DND-41 (cell line): Measurements from ENCODE around the gene HGF.

Source experiments
- ATAC-seq: fragments of 200-7000 bp; cut with Tn5 transposase; 3 replicates; pipeline ENCODE4 v1.9.1; 2021; ENCODE audit warnings: low read depth; ENCODE audit not compliant: insufficient read depth
- DNase-seq: peaks from one replicate; pipeline ENCODE4 v3.0.0-alpha.2; 2020
- H2AFZ ChIP-seq: 2 replicates; pipeline ENCODE4 v1.6.0; 2012; ENCODE audit warnings: low read depth, low read length
- H3K27ac ChIP-seq: 2 replicates; pipeline ENCODE4 v1.5.1; 2012; ENCODE audit warnings: low read length, inconsistent platforms
- H3K27me3 ChIP-seq: fragments of 200-600 bp; sonication (generic); 2 replicates; pipeline ENCODE4 v1.6.0; 2012; ENCODE audit warnings: low read length, mild to moderate bottlenecking, inconsistent platforms; ENCODE audit not compliant: insufficient read depth, poor library complexity
- H3K36me3 ChIP-seq: 2 replicates; pipeline ENCODE4 v1.5.1; 2012; ENCODE audit warnings: low read length, inconsistent platforms; ENCODE audit not compliant: insufficient read depth
- H3K4me1 ChIP-seq: 2 replicates; pipeline ENCODE4 v1.5.1; 2012; ENCODE audit warnings: mild to moderate bottlenecking, low read length; ENCODE audit not compliant: insufficient read depth
- H3K4me2 ChIP-seq: 2 replicates; pipeline ENCODE4 v1.6.0; 2012; ENCODE audit warnings: mild to moderate bottlenecking, moderate library complexity, low read length, inconsistent platforms; ENCODE audit not compliant: insufficient read depth
- H3K4me3 ChIP-seq, 2 experiments: fragments of 200-600 bp in 1 of 2; shearing (Covaris generic) in 1 of 2; 2 replicates each; pipeline ENCODE4 v1.5.1; 2012 to 2016; ENCODE audit warnings: inconsistent platforms in 2 of 2, low read length in 2 of 2, mild to moderate bottlenecking in 2 of 2, low read depth in 1 of 2, moderate library complexity in 1 of 2
- H3K79me2 ChIP-seq: 2 replicates; pipeline ENCODE4 v1.6.0; 2012; ENCODE audit warnings: low read length, inconsistent platforms; ENCODE audit not compliant: insufficient read depth
- H3K9ac ChIP-seq: 2 replicates; pipeline ENCODE4 v1.6.0; 2012; ENCODE audit warnings: low read depth, mild to moderate bottlenecking, inconsistent platforms, low read length, moderate library complexity
- H3K9me3 ChIP-seq: 2 replicates; pipeline ENCODE4 v1.5.1; 2012; ENCODE audit warnings: low read length, moderate library complexity, mild to moderate bottlenecking, inconsistent platforms; ENCODE audit not compliant: insufficient read depth, severe bottlenecking
- H4K20me1 ChIP-seq: 2 replicates; pipeline ENCODE4 v1.6.0; 2012; ENCODE audit warnings: low read length; ENCODE audit not compliant: insufficient read depth
- CTCF ChIP-seq: IDR thresholded peaks from 2 replicates; pipeline ENCODE4 v1.5.1; 2012; ENCODE audit warnings: borderline replicate concordance, low read length, moderate library complexity, mild to moderate bottlenecking; ENCODE audit not compliant: poor library complexity, severe bottlenecking; ENCODE audit errors: extremely low read depth
- EZH2 ChIP-seq: IDR thresholded peaks from 3 replicates; pipeline ENCODE4 v1.6.1; 2012; ENCODE audit warnings: borderline replicate concordance, low read depth, mild to moderate bottlenecking, moderate library complexity, low read length, inconsistent platforms; ENCODE audit not compliant: severe bottlenecking

The HGF gene

DNA sequence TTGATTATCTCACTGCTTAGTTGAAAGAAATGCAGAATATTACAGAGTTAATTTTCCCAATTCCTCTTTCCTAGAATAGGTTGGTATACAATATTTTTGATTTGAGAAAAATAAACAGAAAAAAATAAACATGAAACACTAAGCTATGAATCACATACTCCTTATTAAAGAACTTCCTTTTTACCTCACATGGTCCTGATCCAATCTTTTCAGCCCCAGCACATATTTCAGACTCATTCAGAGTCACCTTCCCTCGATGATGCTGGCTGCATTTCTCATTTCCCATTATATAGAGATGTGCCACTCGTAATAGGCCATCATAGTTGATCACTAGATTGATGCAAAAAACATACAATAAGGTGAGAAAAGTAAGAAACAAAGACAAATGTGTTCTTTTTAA, 64.6 kb downstream of the HGF start:
- Histone ChIP-seq H3K79me2 (no peaks in the 10 kb centered on the region), H3K27ac (no peak overlapping the region), H3K36me3 (no peaks in the 10 kb centered on the region), H3K4me2 (no peak overlapping the region), H2AFZ (no peak overlapping the region), H4K20me1 (no peaks in the 10 kb centered on the region), H3K4me1 (no peaks in the 10 kb centered on the region), H3K27me3 (no peaks in the 10 kb centered on the region), H3K4me3 (no peak overlapping the region), H3K9ac (no peak overlapping the region), H3K9me3 (no peaks in the 10 kb centered on the region)
- TF ChIP-seq CTCF (no peak), EZH2 (no peak)
- DNase-seq (no peak), ATAC-seq (no peak)

DNA sequence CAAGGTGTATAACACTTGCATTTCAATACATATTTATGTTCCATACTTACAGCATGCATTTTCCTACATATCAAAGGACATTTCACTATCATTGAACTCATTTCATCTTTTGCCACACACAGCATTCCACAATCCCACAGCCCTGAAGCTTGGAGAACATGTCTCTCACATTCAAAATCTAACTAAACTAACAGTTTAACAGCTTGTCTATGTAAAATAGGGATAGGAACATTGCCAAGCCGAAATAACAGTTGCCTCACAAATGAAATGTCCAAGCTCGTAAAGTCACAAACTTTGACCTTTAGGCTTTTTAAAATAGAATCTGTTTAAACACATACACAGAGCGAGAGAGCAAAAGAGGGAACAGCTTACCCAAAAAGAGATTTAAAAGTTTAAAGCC, 65.3 kb downstream of the HGF start:
- Histone ChIP-seq H3K27me3 (no peaks in the 10 kb centered on the region), H3K9me3 (no peaks in the 10 kb centered on the region), H2AFZ (no peak overlapping the region), H3K9ac (no peak overlapping the region), H3K4me3 (no peak overlapping the region), H4K20me1 (no peaks in the 10 kb centered on the region), H3K4me1 (no peaks in the 10 kb centered on the region), H3K4me2 (no peak overlapping the region), H3K79me2 (no peaks in the 10 kb centered on the region), H3K27ac (no peak overlapping the region), H3K36me3 (no peaks in the 10 kb centered on the region)
- DNase-seq (no peak), ATAC-seq (no peak)
- no peak for TF ChIP-seq CTCF
- no peak for TF ChIP-seq EZH2

- Histone ChIP-seq H3K4me2 (no peak overlapping the region), H2AFZ (no peak overlapping the region), H3K27ac (no peak overlapping the region), H3K9me3 (no peaks in the 10 kb centered on the region), H3K79me2 (no peaks in the 10 kb centered on the region), H4K20me1 (no peaks in the 10 kb centered on the region), H3K4me1 (no peaks in the 10 kb centered on the region), H3K36me3 (no peaks in the 10 kb centered on the region), H3K27me3 (no peaks in the 10 kb centered on the region), H3K4me3 (no peak overlapping the region), H3K9ac (no peak overlapping the region)
- no peak for TF ChIP-seq CTCF
- no peak for TF ChIP-seq EZH2
- no peak for ATAC-seq
- DNase-seq: no peak
These were observed 70.9 kb downstream of the HGF start for GRCh38 chr7:81698965-81699364.

GRCh38 chr7:81694711-81695110, 75.1 kb downstream of the HGF start:
- no peak for TF ChIP-seq EZH2
- no peak for TF ChIP-seq CTCF
- Histone ChIP-seq H3K4me2 (no peak overlapping the region), H2AFZ (no peak overlapping the region), H3K27ac (no peak overlapping the region), H3K36me3 (no peaks in the 10 kb centered on the region), H3K4me1 (no peaks in the 10 kb centered on the region), H3K9me3 (no peaks in the 10 kb centered on the region), H4K20me1 (no peaks in the 10 kb centered on the region), H3K27me3 (no peaks in the 10 kb centered on the region), H3K9ac (no peak overlapping the region), H3K79me2 (no peaks in the 10 kb centered on the region), H3K4me3 (no peak overlapping the region)
- no peak for ATAC-seq
- DNase-seq: no peak
